ENCODE data around the gene EPM2A. TPM values are rescaled to one million over a fixed set of nuclear protein-coding genes. Genes with fewer than 3 reads are reported as not detected.

EPM2A gene
- total RNA-seq, 1 experiment from 2014 or later, result 5.7 TPM

DNA sequence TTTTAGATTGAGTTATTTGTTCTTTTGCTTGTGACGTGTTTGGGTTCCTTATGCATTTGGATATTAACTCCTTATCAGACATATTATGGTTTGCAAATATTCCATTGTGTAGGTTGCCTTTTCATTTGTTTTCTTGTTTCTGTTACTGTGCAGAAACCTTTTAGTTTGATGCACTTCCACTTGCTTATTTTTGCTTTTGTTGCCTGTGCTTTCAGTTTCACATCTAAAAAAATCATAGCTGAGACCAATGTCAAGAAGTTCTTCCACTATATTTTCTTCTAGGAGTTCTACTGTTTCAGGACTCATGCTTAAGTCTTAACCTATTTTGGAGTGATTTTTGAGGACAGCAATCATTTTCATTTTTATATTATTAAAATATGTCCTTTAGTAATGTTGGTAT, 113.5 kb downstream of the EPM2A start:
- ATAC-seq (no peak), DNase-seq (ENCODE audit: low read depth, low spot score) (no peak)
- Histone ChIP-seq H3K4me3 (ENCODE audit: low read depth in 2 of 2, low read length in 2 of 2) (no peak overlapping the region), H3K27me3 (ENCODE audit: control insufficient read depth, insufficient read depth, low read length) (no peaks in the 10 kb centered on the region), H3K9me3 (ENCODE audit: control insufficient read depth, insufficient read depth, low read depth, low read length) (no peaks in the 10 kb centered on the region), H3K4me1 (ENCODE audit: control insufficient read depth, insufficient read depth, low read length) (no peaks in the 10 kb centered on the region), H3K36me3 (ENCODE audit: control insufficient read depth, insufficient read depth, low read length) (no peaks in the 10 kb centered on the region), H3K27ac (ENCODE audit: low read length) (no peak overlapping the region)
- ChIA-PET CTCF (no interaction called here), POLR2A (no interaction called here)
- no TSS peak for BruUV-seq (replicated peaks)
- in situ Hi-C loops (cut with HindIII; ENCODE audit: low pct_unique_long_range_greater_than_20kb, low sequenced_read_pairs) (no loop called here), intact Hi-C loops (cut with micrococcal nuclease; ENCODE audit: unreplicated experiment) (no loop called here)
- TF ChIP-seq, protein P1, sequence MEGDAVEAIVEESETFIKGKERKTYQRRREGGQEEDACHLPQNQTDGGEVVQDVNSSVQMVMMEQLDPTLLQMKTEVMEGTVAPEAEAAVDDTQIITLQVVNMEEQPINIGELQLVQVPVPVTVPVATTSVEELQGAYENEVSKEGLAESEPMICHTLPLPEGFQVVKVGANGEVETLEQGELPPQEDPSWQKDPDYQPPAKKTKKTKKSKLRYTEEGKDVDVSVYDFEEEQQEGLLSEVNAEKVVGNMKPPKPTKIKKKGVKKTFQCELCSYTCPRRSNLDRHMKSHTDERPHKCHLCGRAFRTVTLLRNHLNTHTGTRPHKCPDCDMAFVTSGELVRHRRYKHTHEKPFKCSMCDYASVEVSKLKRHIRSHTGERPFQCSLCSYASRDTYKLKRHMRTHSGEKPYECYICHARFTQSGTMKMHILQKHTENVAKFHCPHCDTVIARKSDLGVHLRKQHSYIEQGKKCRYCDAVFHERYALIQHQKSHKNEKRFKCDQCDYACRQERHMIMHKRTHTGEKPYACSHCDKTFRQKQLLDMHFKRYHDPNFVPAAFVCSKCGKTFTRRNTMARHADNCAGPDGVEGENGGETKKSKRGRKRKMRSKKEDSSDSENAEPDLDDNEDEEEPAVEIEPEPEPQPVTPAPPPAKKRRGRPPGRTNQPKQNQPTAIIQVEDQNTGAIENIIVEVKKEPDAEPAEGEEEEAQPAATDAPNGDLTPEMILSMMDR (IDR thresholded peaks at IDR 0.05), result no peak
- TF ChIP-seq TCF7L2 (IDR thresholded peaks at IDR 0.05; ENCODE audit: low read depth, low read length), result no peak
- no peak for TF ChIP-seq SIN3A (IDR thresholded peaks at IDR 0.05; ENCODE audit: borderline replicate concordance, insufficient read depth, low read depth, low read length)
- TF ChIP-seq, protein P2, sequence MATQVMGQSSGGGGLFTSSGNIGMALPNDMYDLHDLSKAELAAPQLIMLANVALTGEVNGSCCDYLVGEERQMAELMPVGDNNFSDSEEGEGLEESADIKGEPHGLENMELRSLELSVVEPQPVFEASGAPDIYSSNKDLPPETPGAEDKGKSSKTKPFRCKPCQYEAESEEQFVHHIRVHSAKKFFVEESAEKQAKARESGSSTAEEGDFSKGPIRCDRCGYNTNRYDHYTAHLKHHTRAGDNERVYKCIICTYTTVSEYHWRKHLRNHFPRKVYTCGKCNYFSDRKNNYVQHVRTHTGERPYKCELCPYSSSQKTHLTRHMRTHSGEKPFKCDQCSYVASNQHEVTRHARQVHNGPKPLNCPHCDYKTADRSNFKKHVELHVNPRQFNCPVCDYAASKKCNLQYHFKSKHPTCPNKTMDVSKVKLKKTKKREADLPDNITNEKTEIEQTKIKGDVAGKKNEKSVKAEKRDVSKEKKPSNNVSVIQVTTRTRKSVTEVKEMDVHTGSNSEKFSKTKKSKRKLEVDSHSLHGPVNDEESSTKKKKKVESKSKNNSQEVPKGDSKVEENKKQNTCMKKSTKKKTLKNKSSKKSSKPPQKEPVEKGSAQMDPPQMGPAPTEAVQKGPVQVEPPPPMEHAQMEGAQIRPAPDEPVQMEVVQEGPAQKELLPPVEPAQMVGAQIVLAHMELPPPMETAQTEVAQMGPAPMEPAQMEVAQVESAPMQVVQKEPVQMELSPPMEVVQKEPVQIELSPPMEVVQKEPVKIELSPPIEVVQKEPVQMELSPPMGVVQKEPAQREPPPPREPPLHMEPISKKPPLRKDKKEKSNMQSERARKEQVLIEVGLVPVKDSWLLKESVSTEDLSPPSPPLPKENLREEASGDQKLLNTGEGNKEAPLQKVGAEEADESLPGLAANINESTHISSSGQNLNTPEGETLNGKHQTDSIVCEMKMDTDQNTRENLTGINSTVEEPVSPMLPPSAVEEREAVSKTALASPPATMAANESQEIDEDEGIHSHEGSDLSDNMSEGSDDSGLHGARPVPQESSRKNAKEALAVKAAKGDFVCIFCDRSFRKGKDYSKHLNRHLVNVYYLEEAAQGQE (IDR thresholded peaks at IDR 0.05; ENCODE audit: insufficient read depth in 1 of 2, low read depth in 2 of 2, low read length in 1 of 2), result no peak
- no peak for TF ChIP-seq POLR2AphosphoS5 (IDR thresholded peaks at IDR 0.05; ENCODE audit: low read depth, low read length)

DNA sequence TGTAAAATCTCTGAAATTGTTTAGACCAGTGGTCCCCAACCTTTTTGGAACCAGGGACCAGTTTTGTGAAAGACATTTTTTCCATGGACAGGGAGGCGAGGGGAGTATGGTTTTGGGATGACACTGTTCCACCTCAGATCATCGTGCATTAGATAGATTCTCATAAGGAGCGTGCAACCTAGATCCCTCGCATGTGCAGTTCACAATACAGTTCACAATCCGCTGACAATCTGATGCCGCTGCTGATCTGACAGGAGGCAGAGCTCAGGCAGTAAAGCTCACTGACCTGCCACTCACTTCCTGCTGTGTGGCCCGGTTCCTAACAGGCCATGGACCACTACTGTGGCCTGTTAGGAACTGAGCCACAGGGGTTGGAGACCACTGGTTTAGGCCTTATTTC, 115.2 kb downstream of the EPM2A start:
- Histone ChIP-seq H3K9me3 (ENCODE audit: control insufficient read depth, insufficient read depth, low read depth, low read length) (no peaks in the 10 kb centered on the region), H3K27ac (ENCODE audit: low read length) (no peak overlapping the region), H3K4me1 (ENCODE audit: control insufficient read depth, insufficient read depth, low read length) (no peaks in the 10 kb centered on the region), H3K36me3 (ENCODE audit: control insufficient read depth, insufficient read depth, low read length) (no peaks in the 10 kb centered on the region), H3K27me3 (ENCODE audit: control insufficient read depth, insufficient read depth, low read length) (no peaks in the 10 kb centered on the region), H3K4me3 (ENCODE audit: low read depth in 2 of 2, low read length in 2 of 2) (no peak overlapping the region)
- DNase-seq (ENCODE audit: low read depth, low spot score), result no peak
- CTCF ChIA-PET, result no interaction called here
- in situ Hi-C loops (cut with HindIII; ENCODE audit: low pct_unique_long_range_greater_than_20kb, low sequenced_read_pairs), result no loop called here
- no TSS peak for BruUV-seq (replicated peaks)
- intact Hi-C loops (cut with micrococcal nuclease; ENCODE audit: unreplicated experiment), result no loop called here
- TF ChIP-seq, protein P2 (IDR thresholded peaks at IDR 0.05; ENCODE audit: insufficient read depth in 1 of 2, low read depth in 2 of 2, low read length in 1 of 2), result no peak
- no peak for TF ChIP-seq TCF7L2 (IDR thresholded peaks at IDR 0.05; ENCODE audit: low read depth, low read length)
- no peak for TF ChIP-seq SIN3A (IDR thresholded peaks at IDR 0.05; ENCODE audit: borderline replicate concordance, insufficient read depth, low read depth, low read length)
- TF ChIP-seq, protein P1 (IDR thresholded peaks at IDR 0.05), result no peak
- no peak for TF ChIP-seq POLR2AphosphoS5 (IDR thresholded peaks at IDR 0.05; ENCODE audit: low read depth, low read length)
- POLR2A ChIA-PET, result interaction anchor here (0.5 to 0.6 kb wide), 2 partner anchors 729 to 1427 kb away, joined by 5 read pairs; no protein-coding TSS in a partner anchor
- no peak for ATAC-seq
